ENCODE results near the gene SAMD4A.
"Not testable (repeated sequence)": the region's sequence is repeated elsewhere in the genome, so short reads cannot be mapped to it uniquely, and the experiment has no call there.

The SAMD4A gene

DNA sequence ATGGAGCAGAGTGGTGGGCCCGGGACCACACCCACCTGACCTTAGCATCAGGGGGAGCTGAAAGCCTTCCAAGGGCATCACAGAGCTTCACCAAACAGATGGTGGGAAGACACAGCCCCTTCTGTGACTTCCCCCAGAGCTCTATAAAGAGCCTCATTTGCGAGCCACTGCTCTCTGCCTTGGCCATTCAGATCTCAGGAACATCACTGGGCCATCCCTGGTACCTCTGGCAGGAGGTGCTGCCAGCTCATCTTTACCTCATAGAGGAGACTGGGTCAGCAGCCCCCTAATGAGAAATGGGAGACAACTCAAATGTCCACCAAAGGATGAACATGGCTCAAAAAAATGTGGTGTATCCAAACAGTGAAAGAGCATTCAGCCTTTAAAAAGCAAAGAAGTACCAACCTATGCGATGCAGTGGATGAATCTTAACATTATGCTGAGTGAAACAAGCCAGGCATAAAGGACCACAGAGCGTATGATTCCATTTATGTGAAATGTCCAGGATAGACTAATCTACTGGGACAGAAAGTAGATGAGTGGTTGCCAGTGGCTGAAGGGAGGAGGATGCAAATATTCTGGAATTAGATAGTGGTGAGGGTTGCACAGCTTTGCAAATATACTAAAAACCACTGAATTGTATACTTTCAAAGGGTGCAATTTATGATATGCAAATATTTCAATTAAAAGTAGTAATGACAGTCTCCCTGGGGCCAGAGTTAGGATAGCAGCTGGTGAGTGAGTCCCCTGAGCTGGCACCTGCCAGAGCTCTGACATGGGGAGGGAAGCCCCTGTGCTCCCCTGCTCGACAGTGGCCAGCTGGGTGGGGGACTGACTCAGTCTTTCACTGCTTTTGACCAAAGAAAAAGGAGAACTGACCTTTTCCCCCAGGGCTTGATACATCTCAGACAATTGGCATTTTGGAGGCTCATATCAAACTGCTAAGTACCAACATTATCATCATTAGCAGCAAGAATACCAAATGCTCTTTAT, 219.1 kb downstream of the SAMD4A start:
- peak in 1 of 2 experiments; percentile 61 for DNase-seq

DNA sequence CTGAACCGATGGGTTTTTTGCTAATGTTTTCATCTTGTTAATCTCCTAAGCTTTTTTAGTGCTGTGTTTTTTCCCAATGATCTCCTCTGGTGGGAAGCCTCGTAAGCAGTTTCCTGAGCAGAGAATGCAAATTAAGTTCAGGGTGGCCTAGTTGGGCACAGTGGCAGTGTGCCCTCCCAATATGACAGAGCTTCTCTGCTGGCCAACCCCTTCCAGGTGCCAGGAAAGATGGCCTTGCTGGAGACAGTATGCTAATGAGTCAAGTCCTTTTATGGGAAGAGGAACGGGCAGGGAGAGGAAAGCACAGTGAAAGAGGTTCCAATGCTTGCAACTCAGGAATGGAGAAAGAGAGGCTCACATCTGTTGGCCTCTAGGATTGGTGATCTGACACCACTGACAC, 219.9 kb downstream of the SAMD4A start:
- DNase-seq = peak in 1 of 2 experiments; percentile 54

DNA sequence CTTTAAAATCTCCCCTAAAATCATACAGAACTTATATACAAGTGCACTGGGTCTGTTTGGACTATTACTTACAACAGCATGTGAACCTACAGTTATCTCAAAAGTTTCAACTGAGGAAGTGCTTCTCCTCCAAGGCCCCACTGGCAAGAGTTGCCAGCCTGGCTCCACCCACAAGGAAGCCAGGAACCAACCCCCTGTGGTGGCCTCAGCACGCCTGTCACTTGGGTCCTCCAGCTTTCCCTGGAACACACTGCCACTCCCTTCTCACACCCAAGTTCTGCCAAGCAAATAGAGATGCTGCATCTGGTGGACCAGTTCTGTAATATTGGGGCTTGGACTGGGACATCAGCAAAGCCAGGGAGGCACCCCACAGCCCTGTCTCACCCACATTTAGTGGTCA, 220.3 kb downstream of the SAMD4A start:
- no peak for DNase-seq

DNA sequence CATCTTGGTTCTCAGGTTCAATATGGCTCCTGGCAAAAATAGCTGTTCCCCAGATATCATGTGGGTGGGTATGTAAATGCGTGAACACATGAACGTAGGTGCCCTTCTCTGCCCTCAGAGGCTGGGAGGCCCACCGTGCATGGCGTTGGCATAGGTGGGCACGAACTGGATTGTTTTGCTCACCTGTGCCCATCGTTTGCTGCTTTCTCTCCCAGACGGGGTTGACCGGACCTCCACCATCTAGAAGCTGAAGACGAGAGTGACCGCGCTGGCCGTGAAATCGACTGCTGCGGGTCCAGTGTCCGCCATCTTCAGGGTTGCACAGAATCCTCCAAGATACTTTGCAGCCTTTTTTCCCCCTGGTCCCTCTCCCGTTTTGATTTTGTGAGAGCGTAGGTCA, 221.8 kb downstream of the SAMD4A start:
- no peak for DNase-seq

DNA sequence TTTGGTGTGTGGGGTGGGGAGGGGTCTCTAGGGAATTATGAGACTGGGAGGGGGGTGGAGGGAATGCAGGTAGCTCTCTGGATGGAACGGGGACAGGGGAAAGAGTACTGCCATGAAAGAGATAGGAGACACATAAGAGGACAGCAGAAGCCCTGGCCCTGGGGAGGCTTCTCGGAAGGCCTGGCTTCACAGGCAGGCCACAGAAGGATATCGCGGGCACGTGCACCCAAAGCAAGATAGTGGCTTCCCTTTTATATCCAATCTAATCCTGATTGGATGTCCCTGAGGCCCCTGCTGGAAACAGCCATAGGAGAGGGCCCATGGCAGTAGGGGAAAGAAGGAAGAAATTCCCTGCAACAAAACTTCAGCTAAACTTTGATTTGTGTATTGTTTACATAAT, 222.2 kb downstream of the SAMD4A start:
- DNase-seq = no peak

DNA sequence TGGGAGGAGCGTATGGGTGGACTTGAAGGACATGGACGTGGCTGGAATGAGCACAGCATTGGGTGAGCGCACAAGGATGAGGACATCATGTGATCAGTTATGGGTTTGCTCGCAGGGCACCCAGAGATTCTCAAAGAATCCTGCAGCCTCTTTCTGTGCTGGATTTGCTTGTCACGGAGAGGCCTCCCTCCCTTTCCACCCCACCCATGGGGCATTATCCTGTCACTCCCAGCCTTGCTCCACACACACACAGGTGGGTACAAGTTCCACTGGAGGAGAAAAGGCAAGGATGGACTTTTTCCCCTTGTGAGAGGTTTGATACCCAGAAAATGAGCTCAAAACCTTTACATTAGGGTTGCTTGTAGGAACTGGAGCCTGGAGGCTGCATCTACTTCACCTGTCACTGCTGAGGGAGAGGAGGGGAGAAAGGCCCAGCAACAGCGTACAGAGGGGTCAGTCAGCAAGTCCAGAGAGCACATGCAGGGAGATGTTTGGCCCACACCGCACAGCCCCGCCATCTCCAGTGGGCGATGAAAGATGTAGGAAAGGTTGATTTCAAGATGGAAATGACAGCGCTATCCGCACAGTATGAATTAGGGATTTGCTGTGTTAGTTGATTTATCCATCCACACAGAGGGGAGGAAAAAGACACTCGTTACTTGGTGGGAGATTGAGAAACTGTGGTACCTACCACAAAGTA, 223.0 kb downstream of the SAMD4A start:
- DNase-seq = no peak

DNA sequence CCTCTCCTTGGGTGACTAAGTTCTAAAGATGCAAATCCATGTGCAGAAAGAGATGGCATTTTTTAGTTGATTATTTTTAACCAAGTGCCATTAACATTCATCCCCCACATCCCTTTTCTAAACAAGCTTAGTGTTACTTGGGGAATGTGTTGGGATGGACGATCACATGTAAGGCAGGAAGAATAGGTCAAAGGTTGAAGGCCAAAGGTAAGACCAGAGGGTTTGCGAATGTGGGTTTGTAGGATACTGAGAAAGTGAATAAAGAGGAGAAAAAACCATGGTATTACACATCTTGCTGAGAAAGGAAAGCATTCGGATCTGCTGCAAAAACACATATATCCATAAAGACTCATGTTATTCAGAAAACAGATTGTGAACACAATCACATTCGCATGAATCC, 224.1 kb downstream of the SAMD4A start:
- no peak for DNase-seq

DNA sequence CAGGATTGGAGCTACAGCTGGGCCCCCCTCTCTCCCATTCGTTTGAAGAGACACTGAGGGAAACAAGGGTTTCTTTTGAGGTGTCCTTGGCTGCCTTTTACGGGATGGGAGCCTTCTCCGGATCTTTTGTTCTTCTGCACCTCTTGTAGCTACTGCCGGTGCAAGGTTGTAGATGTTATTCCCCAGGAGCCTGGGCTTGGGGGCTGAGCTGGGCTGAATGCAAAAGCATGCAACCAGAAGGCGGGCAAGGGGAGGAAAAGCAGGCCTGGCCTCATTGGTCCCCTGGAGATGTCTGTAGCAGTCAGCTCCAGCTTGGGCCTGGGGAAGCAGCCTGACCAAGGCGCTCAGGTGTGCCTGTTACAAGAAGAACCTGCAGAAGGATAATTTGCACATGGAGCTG, 225.4 kb downstream of the SAMD4A start:
- DNase-seq = no peak

DNA sequence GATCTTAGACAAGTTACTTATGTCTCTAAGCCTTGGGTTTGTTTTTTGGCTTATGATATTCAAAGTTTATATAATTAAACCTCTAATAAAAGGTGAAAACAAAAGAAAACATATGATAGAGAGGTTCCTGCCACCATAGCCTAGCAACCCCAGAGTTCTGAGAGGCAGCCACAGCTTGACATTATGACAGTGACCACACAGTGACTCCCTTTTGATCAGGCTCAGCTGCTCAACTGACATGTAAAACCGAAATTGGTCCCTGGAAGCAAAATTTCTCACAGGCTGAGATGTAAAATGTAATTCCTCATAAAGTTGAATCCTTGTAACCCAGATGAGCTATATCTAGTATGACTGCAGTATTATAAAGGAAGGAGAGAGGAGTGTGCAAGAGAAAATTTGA, 227.2 kb downstream of the SAMD4A start:
- DNase-seq = no peak

DNA sequence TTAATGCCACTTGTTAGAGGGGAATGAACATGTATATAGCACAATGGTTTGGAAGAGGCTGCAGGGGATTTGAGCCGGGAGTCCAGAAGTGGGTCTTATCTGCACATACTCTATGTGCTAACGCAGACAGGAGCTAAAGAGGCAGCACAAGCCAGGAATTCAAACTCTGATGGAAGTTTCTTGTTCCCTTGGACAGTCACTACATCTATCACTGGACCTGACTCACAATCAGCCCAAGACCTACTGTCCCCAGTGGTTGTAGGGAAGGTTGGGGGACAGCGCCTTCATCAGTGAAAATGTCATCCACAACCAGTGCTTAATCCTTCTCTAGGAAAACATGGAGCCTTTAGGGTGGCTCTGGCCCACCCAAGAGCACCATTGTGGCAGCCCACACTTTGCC, 227.9 kb downstream of the SAMD4A start:
- no peak for DNase-seq

DNA sequence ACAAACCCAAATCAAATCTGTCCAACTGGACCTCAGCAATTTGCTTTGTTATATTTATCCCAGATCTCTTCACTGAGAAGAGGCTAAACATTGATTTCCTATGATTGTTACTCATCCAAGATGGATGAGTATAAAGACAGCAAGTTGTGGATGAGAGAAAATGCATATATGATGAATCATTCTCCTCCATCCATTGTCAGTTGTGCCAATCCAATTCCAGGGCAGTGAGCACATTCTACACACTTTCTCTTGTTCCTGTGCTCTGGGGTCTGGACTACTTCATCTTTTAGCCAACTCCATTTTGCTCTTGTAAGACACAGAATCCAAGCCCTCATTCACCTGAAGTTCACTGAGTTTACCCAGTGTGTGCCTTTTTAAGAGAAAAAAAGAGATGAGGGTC, 230.0 kb downstream of the SAMD4A start:
- no peak for DNase-seq

DNA sequence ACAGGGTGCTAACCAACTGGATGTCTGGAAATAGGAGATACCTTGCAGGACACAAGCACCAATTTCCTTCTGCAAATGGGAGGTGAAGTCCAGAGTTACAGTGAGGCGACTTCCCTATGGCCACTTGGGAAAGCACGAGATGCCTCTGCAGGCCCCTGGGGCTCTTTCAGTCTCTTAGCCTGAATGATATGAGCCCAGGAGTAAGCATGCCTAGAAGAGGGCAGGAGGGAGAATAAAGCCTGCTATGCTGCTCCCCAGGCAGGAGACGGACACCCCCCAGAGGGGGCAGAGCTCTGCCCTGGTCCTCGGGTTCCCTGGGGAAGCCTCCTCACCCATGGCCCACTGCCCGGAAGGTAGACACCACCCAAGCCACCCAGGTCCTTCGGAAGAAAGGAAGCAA, 230.6 kb downstream of the SAMD4A start:
- DNase-seq = no peak

DNA sequence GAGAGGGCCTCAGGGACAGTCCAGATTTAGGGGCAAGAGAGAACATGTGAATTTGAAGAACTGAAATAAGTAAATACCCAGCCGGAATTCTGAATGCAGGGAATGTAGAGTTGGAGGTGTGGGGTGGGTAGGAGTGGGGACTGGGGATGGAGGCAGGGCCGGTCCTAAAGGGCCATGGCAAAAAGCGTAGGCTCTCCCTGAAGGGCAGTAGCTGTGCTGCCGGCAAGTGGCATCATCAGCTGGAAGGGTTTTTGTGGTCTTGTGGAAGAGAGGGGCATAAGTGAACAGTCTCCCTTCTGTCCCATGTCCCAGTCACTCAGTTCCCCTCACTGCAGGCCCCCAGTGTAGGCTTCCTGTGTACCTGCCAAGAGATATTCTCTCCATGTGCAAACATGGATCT, 231.1 kb downstream of the SAMD4A start:
- DNase-seq = no peak

DNA sequence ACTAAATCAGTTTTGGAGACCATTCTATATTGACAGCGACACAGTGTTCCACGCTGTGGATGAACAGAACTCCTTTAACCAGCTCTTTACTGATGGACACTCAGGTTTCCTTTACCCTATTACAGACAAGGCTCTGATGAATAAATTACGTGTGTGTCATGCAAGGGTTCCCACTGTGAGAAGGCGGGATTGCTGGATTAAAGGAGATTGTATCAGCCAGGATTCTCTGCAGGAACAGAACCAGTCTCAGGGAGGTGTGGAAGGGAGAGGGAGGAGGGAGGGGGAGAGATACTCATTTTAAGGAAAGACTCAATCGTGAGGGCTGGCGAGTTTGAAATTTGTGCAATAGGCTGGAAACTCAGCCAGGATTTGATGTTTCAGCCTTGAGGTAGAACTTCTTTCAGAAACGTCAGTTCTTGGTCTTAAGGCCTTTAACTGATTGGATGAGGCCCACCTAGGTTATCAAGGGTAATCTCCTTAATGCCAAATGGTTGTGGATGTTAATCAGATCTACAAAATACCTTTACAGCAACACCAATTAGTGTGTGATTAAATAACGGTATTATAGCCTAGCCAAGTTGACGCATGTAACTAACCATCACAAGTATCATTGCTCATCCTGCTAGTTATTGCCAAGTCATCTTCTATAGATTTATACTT, 231.7 kb downstream of the SAMD4A start:
- no peak for DNase-seq

DNA sequence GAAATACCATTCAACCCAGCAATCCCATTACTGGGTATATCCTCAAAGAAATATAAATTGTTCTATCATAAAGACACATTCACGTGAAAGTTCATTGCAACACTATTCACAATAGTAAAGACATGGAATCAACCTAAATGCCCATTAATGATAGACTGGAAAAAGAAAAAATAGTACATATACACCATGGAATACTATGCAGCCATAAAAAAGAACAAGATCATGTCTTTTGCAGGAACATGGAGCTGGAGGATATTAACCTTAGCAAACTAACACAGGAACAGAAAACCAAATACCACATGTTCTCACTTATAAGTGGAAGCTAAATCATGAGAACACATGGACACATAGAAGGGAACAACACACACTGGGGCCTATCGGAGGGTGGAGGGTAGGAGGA, 234.6 kb downstream of the SAMD4A start:
- DNase-seq = not testable (repeated sequence)

DNA sequence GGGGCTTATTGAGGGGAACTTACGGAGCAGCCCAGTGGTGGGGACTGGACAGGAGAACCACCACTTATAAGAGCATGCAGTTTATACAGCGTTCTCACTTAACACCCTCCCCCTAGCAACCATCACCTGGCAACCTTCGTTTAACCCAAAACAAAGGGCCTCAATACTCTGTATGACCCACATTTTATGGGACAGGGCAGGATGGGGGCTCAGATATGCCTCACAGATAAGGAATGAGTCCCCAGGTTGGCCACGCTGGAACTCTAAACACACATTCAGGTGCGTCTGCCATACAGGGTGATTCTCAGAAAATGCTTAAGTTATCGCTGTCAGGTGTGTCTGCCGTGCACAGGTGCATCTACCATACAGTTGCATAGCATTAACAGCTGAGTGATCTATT, 236.5 kb downstream of the SAMD4A start:
- DNase-seq = peak in 1 of 2 experiments; percentile 18

DNA sequence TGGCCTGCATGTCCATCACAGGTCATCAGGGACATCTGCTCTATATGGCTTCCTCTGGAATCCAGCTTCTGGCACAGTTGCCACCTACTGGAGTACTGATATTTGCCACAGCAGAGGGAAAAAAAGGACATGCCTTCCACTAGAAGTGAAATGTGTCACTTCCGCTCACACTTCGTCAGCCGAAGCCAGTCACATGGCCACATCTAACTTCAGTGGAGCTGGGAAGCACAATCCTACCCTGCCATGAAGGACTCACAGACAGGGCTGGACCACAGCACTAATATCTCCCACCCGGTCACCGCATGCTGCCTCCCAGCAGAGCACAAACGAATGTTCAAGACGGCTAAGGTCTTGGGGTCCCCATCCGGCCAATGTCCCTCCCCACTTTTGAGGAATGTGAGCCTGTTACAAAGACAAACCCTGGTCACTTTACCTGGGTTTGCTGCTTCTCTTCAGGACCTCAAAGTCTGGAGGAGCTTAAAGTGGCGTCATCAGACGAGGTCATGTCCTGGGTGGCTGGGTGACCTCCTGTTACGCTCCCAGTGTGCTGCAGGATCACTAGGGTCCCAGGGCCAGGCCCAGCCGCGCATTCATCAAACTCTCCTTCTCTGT, 237.1 kb downstream of the SAMD4A start:
- no peak for DNase-seq

DNA sequence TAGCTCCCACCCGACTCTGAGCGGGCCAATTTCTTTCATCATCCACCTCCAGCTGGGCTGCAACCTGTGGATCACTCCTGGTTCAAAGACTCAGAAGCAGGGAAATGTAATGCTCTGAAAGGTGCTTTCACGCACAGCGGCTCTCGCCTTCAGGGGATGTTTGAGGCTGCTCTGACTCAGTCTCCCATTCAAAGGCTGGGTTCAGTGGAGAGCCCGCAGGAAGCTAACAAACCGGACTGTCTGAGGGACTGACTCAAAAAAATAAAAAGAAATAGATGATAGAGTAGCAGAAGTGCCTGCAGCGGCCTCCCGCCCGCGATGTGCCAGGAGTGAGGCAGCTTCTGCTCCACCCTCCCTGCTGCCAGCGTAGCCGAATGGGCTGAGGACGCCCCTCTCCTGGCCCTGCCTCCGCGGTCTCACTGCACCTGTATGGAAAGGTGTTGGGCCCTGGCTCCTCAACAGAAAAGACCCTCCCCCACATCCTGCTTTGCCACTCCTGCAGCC, 237.7 kb downstream of the SAMD4A start:
- DNase-seq = no peak

DNA sequence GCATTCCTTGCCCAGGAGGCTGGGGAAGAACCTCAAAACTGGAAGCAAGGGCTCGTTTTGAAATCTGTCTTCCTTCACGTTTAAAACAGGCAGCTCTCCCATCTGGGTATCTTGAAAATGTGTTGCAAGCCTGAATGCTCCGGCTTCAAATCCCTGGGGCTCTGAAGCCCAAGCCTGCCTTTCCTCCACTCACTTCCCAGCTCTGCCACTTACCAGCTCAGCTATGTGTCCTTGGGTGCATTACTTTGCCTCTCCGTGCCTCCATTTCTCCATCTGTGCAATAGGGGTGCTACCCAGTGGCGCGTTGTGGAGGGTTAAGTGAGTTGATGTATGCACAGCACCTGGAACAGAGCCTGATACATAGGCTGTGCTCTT, 238.1 kb downstream of the SAMD4A start:
- no peak for DNase-seq

DNA sequence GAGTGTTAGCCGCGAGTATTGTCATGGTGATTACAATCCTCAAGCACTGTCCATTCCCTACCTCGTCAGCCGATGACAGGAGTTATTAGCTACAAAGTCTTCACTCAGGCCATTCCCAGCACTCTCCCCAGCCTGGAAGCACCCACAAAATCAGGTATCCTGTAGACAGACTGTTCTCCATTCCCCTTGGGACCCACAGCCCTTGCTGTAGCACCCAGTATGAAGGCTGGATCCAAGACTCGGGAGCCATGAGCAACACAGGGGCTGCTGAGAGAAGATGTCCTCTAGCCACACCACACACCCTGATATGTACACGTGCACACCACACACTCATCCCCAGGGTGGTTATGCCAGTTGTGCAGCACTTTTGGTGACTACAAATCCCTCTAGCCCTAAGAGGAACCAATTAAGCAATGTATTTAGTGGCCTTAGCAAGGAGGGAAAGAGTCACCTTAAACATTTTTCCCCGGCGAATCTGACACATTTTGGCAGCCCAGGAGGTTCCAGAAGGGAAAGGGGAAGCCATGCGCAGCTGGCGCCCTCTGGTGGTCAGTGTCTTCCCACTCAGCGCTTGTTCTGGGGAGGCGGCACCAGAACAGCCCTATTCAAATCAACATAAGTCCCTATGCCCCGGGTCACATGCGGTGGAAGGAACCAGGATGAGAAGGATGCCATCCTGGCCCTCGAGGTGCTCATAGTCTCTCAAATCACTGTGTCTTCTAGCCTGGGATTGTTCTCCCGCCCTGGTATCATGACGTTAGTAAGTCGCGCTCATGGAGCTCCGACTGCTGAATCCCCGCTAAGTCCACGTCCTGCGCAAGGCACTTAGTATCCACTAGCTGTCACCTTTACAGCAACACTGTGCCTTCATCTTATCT, 238.8 kb downstream of the SAMD4A start:
- peak; percentile 80 to 83 for DNase-seq

DNA sequence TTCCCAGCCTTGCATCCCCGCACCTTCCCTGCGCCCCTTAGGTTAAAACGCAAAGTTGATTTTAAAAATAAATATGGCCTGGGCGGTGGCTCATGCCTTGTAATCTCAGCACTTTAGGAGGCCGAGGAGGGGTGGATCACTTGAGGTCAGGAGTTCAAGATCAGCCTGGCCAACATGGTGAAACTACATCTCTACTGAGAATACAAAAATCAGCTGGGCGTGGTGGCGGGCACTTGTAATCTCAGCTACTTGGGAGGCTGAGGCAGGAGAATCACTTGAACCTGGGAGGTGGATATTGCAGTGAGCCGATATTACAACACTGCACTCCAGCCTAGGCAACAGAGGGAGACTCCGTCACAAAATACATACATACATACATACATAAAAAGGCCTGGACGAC, 239.7 kb downstream of the SAMD4A start:
- no peak for DNase-seq

DNA sequence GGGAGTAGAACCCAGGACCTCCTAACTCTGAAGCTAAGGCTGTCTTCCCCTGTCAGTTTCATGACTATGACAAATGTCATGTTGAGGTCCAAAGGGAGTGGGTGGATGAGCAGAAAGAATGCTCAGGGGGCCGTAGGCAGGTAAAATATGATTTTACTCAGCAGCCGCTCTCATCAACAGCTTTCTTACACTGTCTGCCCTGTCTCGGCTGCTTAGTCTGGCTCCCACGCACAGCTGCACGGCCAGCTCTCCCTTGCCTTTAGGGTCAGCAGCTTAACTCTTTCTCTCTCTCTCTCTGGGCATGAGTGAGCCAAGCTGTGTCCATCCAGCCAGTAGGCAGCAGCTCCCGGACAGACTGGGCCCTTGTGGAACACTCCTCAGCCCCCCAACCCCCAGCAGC, 240.5 kb downstream of the SAMD4A start:
- no peak for DNase-seq

All from NCI-H2081 (cell line).